Activated CD4-positive, CD25-positive, alpha-beta regulatory T cell treated with anti-CD3 and anti-CD28 coated beads, Interleukin-2, amount 50 U/mL, for 24 hours (primary cell): ENCODE results near the gene EXTL2.
A peak's percentile ranks its signal among the peaks of the same experiment; 100 is the strongest.
"Not testable (repeated sequence)": the region's sequence is repeated elsewhere in the genome, so short reads cannot be mapped to it uniquely, and the experiment has no call there.

ENCODE experiments used
- ATAC-seq, 2 donors: fragments of 150-1000 bp; cut with Tn5 transposase; one replicate each; pipeline ENCODE4 v1.10.0; 2021; ENCODE audit warnings: mild to moderate bottlenecking in 1 of 2, moderate library complexity in 1 of 2

EXTL2 gene, protein sequence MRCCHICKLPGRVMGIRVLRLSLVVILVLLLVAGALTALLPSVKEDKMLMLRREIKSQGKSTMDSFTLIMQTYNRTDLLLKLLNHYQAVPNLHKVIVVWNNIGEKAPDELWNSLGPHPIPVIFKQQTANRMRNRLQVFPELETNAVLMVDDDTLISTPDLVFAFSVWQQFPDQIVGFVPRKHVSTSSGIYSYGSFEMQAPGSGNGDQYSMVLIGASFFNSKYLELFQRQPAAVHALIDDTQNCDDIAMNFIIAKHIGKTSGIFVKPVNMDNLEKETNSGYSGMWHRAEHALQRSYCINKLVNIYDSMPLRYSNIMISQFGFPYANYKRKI

DNA sequence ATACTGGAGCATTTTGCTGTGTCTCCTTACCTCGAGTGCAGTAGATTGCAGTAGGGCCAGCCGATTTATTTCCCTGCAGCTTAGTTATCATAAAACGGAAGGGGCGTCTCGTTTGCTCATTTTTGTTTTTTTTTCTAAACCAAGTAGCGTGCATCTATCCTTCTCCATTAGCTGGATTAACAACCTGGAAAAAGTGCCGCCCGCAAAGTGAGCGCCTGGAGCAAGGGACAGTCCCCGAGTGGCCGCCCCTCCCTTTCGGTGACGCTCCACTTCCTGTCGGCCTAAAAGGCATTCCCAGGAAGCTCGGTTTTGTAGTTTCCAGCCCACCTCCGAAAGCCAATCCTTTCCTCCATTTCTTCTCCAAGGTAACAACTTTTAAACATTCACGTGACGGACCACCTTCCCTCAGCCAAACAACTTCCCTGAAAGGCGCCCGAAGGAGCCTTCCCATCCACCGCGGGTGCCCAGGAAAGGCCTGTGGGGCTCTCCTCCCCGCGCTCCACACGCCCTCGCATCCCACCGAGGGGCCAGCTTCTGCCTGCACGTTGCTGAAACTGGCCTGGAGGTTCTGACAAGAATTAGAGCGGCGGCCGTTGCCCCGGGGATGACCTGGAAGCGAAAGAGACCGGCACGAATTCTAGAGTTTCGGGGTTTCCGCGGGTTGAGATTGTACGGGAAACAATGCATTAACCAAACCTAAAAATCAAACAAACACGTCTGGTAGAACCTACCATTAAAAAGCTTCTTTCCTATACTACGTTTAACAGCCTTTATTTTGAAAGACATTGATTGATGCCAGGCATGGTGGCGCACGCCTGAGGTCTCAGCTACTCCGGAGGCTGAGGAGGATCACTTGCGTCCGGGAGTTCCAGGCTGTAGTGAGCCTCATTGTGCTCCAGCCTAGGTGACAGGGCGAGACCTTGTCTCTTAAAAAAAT is at the start of gene EXTL2:
Gene EXTL2 (minus strand): TSS at position 240 of the 937 bp plus-strand sequence. CDS start 6,085 bp downstream, outside the sequence.
- ATAC-seq = peak in 1 of 2 donors; percentile 4

DNA sequence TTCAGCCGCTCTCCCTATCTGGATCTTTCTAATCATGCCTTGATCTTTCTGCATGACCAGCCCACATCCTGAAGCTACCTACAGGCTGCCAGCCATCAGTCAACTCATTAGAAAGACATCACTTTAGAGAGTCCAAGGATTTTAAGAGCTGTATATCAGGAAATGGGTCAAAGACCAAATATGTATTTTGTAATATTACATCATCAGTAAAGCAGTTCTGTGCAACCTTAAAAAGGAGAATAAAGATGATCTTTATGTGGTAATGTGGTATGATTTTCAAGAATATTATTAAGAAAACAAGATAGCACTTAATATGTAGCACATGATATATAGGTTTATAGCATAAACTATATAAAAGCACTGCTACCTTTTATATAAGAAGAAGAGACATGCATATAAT is 48.9 kb upstream of the EXTL2 start:
- no peak for ATAC-seq

DNA sequence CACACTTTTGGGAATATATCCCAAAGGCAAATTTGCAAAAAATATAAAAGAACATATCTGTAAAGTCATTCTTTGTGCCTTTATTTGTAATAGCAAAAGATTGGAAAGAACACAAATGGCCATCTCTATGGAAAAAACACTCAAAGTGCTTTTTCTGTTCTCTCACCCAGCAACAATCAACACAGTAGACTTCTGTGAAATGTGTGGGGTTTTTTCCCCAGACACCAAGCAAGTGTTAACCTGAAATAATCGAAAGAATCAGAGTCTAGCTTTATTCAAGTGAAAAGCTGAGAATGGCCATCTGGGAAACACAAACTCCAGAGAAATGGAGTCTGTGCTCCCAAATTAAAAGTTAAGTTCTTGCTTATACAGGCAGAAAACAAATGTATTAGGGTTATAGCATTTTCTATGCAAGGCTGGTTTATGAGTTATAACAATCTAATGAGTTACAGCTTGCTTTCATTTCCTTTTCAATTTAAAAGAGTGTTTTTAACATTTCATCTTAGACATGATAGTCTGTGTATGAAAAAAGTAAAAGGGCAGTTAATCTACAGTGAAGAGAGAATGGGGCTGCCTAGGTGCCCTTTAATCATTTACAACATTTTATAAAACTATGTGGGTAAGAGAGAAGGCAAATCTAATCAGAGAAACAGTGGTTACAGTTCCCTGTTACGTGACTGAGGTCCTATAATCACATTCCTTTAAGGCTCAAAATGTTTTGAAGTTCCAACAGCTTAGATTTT is 47.8 kb upstream of the EXTL2 start:
- no peak for ATAC-seq

DNA sequence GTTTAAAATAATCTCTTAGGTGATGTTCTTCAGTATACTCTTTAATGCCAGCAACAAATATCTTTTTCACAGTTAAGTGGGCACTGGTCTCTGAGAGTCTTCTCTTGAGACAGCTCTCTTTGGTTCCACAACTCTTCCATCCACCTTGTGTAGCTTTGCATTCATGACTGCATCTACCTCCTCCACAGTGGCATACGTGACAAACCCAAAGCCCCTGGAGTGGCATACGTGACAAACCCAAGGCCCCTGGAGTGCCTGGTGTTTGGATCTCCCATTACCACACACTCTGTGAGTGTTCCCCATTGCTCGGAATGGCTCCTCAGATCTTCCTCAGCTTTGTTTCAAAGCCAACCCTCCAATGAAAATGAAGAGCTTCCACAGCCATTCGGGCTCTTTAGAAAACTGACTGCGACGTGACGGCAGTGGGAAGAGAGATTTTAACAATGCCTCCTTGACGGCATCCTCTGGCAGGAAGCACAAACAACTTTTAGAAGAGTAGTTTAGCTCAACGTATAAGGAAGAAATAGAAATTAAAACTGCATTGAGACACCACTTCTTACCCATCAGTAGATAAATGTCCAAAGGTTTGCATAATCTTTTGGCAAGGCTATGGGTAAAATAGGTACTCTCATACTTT is 47.1 kb upstream of the EXTL2 start:
- ATAC-seq = no peak

DNA sequence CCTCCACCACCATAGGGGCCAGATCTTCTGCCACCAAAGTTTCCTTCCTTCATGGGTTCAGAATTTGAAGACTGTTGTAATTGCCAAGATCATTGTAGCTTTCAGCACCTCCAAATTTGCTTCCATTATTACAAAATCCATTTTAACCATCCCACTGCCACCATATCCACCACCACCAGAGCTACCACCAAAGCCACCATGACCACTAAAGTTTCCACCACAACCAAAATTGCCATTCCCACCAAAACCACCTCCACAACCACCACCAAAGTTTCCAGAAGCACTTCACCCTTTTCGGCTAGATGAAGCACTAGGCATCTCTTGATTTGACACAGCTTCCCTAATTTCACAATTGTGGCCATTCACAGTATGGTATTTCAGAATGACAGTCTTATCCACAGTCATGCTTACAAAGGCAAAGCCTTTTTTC is 46.5 kb upstream of the EXTL2 start:
- peak in 1 of 2 donors; percentile 33 for ATAC-seq

DNA sequence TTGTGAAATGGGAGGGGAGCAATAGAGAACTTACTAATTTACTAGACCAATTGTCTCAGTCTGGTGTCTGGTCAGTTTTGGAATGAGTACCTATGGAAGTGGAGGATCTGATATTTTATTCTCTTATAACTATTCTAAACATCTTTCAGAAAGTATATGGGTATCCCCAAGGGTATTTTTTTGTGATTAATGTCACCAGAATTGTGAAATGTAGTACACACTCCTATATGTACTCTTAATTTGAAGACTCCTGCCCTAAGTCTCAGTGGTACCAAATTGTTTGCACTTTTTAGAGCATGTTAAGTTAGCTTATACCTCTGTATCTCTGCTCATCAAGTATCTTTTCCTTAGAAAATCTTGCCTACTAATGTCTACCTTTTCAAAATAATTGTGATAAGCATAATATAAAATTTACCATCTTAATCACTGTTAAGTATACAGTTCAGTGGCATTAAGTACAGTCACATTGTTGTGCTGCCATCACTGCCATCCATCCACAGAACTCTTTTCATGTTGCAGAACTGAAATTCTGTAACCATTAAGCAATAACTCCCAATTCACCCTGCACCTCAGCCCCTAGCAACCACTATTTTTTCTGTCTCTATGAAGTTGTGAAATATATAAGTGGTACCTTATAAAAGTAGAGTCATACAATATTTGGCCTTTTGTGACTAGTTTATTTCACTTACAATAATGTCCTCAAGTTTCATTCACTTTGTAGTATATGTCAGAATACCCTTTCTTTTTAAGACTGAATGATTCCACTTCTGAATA is 41.7 kb upstream of the EXTL2 start:
- ATAC-seq = no peak

DNA sequence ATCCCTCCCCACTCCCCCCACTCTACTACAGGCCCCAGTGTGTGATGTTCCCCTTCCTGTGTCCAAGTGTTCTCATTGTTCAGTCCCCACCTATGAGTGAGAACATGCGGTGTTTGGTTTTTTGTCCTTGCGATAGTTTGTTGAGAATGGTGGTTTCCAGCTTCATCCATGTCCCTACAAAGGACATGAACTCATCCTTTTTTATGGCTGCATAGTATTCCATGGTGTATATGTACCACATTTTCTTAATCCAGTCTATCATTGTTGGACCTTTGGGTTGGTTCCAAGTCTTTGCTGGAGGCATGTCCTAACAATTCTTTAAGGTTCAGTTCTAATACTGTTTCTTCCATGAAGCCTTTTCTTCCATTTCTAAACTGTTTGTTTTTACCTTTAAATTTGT is 38.9 kb upstream of the EXTL2 start:
- not testable (repeated sequence) for ATAC-seq

DNA sequence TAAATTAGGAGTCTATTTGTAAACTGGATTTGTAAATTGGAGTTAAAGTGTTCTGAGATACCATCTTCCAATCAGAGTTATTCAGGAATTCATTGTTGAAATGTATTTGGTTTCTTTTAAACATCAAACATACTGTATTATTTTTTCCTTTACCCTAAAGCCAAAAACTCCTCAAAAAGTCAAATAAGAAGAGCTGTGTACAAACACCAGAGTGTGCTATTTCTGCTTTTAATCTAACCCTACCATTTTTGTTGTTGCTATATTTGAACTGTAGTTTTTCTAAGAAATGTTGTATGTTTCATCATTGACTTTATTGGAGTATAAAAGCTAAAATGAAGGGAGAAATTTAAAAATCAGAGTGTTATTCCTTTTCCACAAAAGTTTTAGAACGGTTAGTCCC is 37.1 kb upstream of the EXTL2 start:
- ATAC-seq = no peak

DNA sequence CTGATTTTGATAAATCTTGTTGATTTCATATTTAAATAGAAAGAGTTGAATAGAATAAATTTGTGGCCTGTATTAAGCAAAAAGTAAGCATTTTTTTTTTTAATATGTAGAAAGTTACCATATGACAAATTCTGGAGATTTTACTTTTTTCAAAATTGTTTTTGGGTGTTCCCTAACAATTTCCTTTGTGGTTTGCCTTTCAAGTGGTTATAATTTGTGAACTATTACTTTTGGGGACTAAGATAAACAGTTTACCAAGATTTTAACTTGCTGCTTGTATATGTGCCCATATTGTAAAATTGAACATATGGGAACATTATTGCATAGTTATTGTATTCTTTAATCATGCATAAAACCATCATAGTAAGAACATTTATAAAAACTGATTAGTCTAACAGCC is 35.9 kb upstream of the EXTL2 start:
- ATAC-seq = no peak

DNA sequence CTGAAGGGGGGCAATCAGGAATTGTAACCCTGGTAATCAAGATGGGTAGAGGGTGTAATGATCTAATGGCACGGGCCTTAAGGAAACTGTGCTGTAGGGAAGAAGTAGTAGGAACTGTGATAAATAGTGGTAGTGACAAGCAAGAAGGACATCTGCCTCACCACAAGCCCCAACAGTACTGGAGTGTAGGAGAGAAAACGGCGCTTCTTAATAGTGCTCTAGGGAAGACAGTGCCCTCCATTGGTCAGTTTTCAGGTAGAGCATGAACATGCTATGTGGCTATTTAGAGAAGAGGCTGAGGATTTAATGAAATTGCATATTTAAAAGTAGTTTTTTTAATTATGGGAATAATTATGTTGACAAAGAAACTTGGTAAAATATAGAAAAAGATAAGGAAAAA is 33.5 kb upstream of the EXTL2 start:
- no peak for ATAC-seq

DNA sequence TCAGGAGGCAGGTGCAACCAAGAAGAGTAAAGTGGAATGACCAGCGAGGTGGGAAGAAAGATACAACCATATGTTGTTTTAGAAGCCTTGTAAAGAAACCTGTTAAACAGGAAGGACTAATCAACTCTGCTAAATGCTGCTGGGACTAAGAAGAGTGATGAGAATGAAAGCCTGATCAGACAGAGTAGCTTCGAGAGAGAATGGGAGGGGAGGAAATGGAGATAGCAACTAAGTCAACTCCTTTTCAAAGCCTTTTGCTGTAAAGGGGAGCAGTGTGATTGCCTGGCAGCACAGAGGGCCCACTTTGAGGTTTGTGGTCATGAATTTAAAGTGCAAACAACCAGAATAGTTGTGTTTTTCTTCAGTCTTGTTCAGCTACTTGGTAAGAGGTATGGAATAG is 32.6 kb upstream of the EXTL2 start:
- ATAC-seq = peak; percentile 56 to 64

DNA sequence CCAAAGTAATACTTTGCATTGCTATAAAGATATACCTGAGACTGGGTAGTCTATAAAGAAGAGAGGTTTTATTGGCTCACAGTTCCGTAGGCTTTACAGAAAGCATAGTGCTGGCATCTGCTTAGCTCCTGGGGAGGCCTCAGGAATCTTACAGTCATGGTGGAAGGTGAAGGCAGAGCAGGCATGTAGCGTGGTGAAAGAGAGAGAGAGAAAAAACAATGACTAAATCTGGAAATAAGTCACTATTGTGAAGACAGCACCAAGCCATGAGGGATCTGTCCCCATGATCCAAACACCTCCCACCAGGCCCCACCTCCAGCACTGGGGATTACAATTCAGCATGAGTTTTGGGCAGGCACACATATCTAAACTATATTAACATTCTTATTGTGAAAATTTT is 31.6 kb upstream of the EXTL2 start:
- ATAC-seq = no peak

DNA sequence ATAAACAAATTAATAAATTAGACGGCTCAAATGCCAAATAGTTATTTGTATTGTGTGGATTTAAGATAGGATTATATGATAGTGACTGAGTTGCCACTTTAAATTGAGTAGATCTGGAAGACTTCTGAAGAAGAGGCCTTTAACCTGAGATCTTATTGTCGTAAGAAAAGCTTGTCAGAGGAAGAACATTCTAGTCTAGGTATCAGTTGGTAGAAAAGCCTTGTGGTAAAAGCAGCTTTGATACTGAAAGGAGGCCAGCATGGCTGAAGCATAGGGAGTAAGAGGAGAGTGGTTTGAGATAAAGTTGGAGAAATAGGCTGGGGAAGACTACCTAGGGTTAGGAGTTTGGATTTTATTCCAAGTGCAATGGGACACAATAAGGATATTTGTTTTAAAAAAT is 30.3 kb upstream of the EXTL2 start:
- no peak for ATAC-seq

DNA sequence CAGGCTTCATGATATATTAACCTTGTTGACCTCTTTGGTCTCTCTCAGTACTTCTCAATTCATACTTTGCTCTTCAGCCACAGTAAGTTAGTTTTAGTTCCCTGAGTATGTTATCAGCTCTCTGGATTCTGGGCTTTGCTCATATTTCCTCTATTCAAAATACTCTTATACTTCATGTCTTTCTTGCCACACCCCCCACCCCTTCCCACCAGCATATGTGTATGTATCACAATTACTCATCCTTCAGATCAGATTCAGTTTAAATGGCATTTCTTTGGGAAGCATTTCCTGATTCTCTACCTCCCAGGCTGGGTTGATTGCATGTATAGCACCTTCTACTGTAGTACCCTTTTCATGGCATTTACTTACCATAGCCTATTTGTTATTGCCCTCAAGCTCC is 29.6 kb upstream of the EXTL2 start:
- ATAC-seq = no peak

DNA sequence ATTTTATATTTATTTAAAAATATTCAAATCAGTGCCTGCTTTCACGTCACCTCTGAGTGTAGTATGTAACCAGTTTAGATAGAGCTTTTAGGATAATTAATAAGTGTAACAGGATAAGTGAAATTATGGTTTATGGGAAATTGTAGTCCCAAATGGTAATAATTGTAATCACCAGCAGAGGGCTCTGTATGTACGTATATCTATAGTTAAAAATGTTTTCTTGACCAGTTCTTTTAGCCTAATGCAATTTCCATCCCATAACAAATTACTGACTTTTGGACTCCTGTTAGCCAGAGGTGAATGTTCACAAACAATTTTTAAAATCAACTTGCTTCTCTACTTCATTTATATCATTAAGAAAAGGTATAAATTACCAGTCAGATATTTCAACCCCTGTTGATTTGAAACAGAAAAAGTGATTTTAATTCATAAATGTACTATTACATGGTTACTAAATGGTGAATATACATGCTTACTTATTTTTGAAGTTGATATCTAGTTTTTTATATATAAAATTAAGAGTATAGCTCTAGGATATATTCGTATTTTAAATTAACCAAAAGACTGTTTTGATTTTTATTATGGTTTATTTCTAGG is 26.6 kb upstream of the EXTL2 start:
- no peak for ATAC-seq

DNA sequence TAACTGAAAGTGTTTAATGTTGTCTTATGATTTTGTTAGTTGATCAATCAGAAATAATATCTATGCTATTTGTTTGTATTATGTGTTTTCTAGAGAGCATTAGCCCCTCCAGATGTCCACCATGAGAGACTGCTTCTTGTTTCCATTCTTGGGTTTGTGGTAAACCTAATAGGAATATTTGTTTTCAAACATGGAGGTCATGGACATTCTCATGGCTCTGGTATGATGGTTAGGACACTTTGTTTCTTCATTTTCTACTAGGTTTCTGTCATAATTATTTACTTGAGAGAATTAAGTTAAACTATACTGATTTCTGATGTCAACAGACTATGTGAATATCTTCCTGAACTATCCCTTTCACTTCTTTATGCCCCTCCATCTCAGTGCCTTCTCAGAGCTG is 17.4 kb upstream of the EXTL2 start:
- ATAC-seq = no peak

DNA sequence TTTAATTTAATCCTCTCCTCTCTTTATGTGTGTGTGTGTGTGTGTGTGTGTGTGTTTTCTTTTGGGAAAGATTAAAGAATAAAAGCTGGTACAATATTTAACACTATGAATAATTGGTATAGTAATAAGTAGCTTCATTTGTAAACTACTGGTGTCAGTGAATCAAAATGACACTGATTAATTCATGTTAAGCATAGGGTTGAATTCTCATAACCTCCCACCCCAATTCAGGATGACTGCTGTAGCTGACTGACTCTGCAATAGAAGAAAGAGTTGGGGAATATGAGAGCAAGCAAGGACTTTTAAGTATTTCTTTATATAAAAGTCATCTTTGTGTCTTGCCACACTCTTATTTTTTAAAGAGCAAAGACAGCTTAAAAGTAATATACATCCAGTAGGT is 14.4 kb upstream of the EXTL2 start:
- ATAC-seq = peak; percentile 41 to 51

DNA sequence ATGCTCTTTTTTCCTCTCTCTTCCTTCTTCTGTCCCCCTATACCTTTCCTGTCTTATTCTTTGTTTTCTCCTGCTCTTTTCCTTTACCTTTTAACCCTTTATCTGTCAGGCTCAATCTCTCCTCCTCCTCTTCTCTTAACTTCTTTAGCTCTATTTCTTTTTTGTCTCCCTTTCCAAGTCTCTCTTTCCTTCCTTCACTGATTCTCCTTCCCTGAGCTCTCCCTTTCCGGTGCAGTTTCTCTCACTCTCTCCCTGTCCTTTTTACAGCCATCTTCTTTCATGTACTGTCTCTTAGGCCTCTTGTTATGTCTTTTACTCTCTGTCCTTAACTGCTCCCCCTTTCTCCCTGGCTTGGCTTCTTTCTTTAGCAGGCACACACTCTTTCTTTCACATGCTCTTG is 13.2 kb upstream of the EXTL2 start:
- no peak for ATAC-seq

DNA sequence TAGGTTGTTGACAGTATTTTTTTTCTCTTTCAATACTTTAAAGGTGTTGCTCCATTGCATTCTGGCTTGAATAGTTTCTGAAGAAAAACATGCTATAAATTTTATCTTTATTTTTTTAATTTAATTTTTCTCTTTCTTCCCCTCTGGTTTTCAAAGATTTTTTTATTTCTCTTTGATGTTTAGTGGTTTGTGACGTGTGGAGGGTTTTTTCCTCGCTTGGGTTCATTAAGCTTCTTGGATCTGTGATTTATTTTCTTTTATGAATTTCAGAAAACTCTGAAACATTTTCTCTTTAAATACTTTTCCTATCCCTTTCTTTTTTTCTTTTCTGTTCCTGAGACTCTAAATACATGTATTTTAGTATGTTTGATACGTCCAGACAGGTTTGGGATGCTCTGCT is 10.5 kb upstream of the EXTL2 start:
- ATAC-seq = no peak

DNA sequence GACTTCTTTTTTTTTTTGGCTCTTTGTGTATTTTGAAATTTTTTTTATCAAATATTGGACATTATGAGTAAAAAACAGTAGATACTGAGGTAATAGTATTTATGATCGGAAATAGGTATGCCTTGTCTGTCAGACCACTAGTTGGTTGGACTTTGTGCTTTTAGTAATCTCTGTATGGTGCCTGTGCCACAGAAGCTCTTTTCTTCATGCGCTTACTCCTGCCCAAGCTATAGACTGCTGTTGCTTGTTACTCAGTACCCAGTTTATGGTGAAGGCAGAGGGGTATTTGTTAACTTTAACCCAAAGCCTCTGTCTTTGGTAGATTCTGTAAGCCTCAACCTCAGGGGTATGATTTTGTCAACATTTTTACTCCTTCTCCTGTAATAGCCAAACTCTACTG is 9.9 kb upstream of the EXTL2 start:
- no peak for ATAC-seq

DNA sequence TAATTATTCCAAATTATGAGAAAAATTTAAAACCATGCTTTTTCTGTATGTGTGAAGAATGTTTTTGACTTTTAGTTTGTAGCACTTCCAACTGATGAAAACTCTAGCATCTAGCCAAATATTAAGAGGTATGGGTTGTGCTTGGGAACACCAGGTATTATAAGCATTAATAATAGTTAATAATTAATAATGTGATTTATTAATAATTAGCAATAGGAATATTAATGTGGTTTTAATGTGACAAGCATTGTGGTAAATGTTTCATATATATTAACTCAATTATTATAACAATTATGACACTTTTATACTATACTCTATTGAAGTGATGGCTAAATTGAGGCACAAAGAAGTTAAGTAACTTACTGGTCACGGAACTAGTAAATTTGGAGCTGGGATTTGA is 9.1 kb upstream of the EXTL2 start:
- ATAC-seq = no peak

DNA sequence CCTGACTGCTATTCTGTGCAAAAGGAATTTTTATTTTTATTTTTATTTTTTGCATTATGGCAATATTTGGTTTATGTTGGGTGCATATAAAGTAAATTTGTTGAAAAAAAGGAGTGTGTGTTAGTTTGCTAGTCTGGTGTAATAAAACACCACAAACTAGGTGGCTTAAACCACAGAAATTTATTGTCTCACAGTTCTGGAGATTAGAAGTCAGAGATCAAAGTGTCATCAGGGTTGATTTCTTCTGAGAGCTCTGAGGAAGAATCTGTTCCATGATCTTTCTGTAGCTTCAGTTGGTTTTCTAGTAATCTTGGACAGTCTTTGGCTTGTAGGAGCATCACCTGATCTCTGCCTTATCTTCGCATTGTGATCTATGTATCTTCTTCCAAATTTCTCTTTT is 7.7 kb upstream of the EXTL2 start:
- ATAC-seq = no peak
